GM18907 (cell line): ENCODE results near the gene MIA.
A peak's percentile ranks its signal among the peaks of the same experiment; 100 is the strongest.
"Not testable (repeated sequence)": the region's sequence is repeated elsewhere in the genome, so short reads cannot be mapped to it uniquely, and the experiment has no call there.

Source experiments
- ATAC-seq: cut with Tn5 transposase; IDR thresholded peaks from one replicate; pipeline ENCODE4 v1.9.1; 2021; ENCODE audit warnings: mild to moderate bottlenecking, moderate library complexity; ENCODE audit not compliant: unreplicated experiment

The MIA gene

GRCh38 chr19:40750058-40750873 is 25.1 kb upstream of the MIA start, which contains the start of gene ACTMAP:
Gene ACTMAP, minus strand, starts transcription at chr19:40750477. Its CDS starts 674 bp downstream, at chr19:40749803.
- peak; percentile 89 for ATAC-seq

GRCh38 chr19:40750874-40751537 is 24.3 kb upstream of the MIA start, which contains the start of gene SNRPA:
Gene SNRPA, plus strand, starts transcription at chr19:40751203. Its CDS starts 206 bp downstream, at chr19:40751409.
- ATAC-seq: peak; percentile 69

GRCh38 chr19:40752257-40752781 is 23.0 kb upstream of the MIA start:
- no peak for ATAC-seq

- no peak for ATAC-seq
These were observed 20.6 kb upstream of the MIA start for GRCh38 chr19:40754611-40755247.

- ATAC-seq: no peak
These were observed 20.1 kb upstream of the MIA start for GRCh38 chr19:40755248-40755624.

- ATAC-seq: no peak
These were observed 19.5 kb upstream of the MIA start for GRCh38 chr19:40755791-40756190.

- ATAC-seq: no peak
These were observed 18.7 kb upstream of the MIA start for GRCh38 chr19:40756502-40757110.

- no peak for ATAC-seq
These were observed 16.8 kb upstream of the MIA start for GRCh38 chr19:40758491-40758890.

- no peak for ATAC-seq
These were observed 16.0 kb upstream of the MIA start for GRCh38 chr19:40759352-40759751.

- ATAC-seq: no peak
These were observed 12.4 kb upstream of the MIA start for GRCh38 chr19:40762754-40763470.

- ATAC-seq: no peak
These were observed 11.8 kb upstream of the MIA start for GRCh38 chr19:40763526-40763925.

- no peak for ATAC-seq
These were observed 11.4 kb upstream of the MIA start for GRCh38 chr19:40763963-40764362.

GRCh38 chr19:40766385-40766784 is 8.9 kb upstream of the MIA start:
- ATAC-seq: not testable (repeated sequence)

GRCh38 chr19:40768869-40769268 is 6.5 kb upstream of the MIA start:
- no peak for ATAC-seq

GRCh38 chr19:40771101-40771862 is 4.0 kb upstream of the MIA start:
- not testable (repeated sequence) for ATAC-seq

- ATAC-seq: no peak
These were observed 306 bp downstream of the MIA start for GRCh38 chr19:40775632-40776022.

GRCh38 chr19:40776364-40776763 is 1.0 kb downstream of the MIA start:
- ATAC-seq: no peak

GRCh38 chr19:40776932-40777644 is 1.8 kb downstream of the MIA start:
- ATAC-seq: peak; percentile 63

- ATAC-seq: no peak
These were observed 2.3 kb downstream of the MIA start for GRCh38 chr19:40777645-40777936.
